Psoas muscle (tissue), 8 donors: ENCODE results near the gene TRAF3. TPM values are rescaled to one million over a fixed set of nuclear protein-coding genes. Genes with fewer than 3 reads are reported as not detected.

Source experiments
- ATAC-seq, 4 donors: fragments of 200-7000 bp; cut with Tn5 transposase; one replicate each; pipeline ENCODE4 v1.9.1; 2020; ENCODE audit warnings: moderate library complexity in 3 of 4, mild to moderate bottlenecking in 2 of 4
- DNase-seq, 2 donors: peaks; one replicate each; pipeline ENCODE4 v3.0.0-alpha.2; 2020
- H3K27ac ChIP-seq: fragments of 200-600 bp; one replicate; pipeline ENCODE4 v1.8.0; 2022
- H3K27me3 ChIP-seq, 3 donors: fragments of 200-600 bp in 1 of 3; one replicate each; pipeline versions ENCODE4 v1.6.1 to v1.8.0; 2013 to 2022; ENCODE audit warnings: low read length in 2 of 3, mild to moderate bottlenecking in 2 of 3, moderate library complexity in 1 of 3; ENCODE audit not compliant: insufficient read depth in 3 of 3
- H3K36me3 ChIP-seq, 2 donors: fragments of 200-600 bp in 1 of 2; one replicate each; pipeline versions ENCODE4 v1.6.1 to v1.8.0; 2013 to 2022; ENCODE audit warnings: low read depth in 1 of 2, mild to moderate bottlenecking in 1 of 2, moderate library complexity in 1 of 2; ENCODE audit not compliant: insufficient read depth in 1 of 2
- H3K4me1 ChIP-seq: fragments of 200-600 bp; one replicate; pipeline ENCODE4 v1.8.0; 2022
- H3K4me3 ChIP-seq: fragments of 200-600 bp; one replicate; pipeline ENCODE4 v1.8.0; 2022; ENCODE audit warnings: mild to moderate bottlenecking
- H3K9me3 ChIP-seq: fragments of 200-600 bp; one replicate; pipeline ENCODE4 v1.8.0; 2022
- WGBS, 3 donors: extraction: QIAGEN DNeasy Blood & Tissue Kit; methylation state at CpG; one replicate each; pipeline versions ENCODE4 v1.1.6 to v1.1.7; 2013; 5-methylcytosine and 5-hydroxymethylcytosine counted together
- intact Hi-C, 2 donors: fragments of 100-400 bp; cut with DNase I; formaldehyde crosslinking; loops; one replicate each; pipeline versions ENCODE4 v1.11.0 to v1.14.2; 2022
- polyA plus RNA-seq, 3 donors: library from polyadenylated mRNA; stranded (reverse); fragments of 200-250 nt; gene quantifications; one replicate each; pipeline ENCODE4 v1.2.3, GENCODE V29; 2013
- total RNA-seq, 4 donors: library from RNA; stranded (reverse); fragmentation: NEBNext Ultra II Directional in 2 of 4; extraction: Animal tissue kit (Norgen Biotek cat#: 25700) in 2 of 4; gene quantifications; one replicate each; pipeline versions ENCODE4 v1.2.1 to v1.2.4, GENCODE V29; 2021 to 2023
- TF ChIP-seq, protein P1 (sequence below): fragments of 200-600 bp; IDR thresholded peaks from one replicate; pipeline ENCODE4 v1.8.0; 2022; ENCODE audit warnings: antibody characterized with exemption
- donor health status: healthy with polysubstance abuse.
- donor health status: DM: no; HTN: no; CAD: no; lungs with moderate emphysema.
- donor health status: Bipolar disorder and iron deficiency.
- donor health status: healthy.
- donor health status: DM: yes; HTN: yes; CAD: no.
- donor health status: DM: no; HTN: no; CAD: no.
- donor health status: DM: no; HTN: no; CAD: no.
- donor health status: DM: yes; HTN: yes; CAD: no.

Gene TRAF3
- total and polyA plus RNA-seq, 7 donors, result 3.3 to 16.3 (median 8.1) TPM

DNA sequence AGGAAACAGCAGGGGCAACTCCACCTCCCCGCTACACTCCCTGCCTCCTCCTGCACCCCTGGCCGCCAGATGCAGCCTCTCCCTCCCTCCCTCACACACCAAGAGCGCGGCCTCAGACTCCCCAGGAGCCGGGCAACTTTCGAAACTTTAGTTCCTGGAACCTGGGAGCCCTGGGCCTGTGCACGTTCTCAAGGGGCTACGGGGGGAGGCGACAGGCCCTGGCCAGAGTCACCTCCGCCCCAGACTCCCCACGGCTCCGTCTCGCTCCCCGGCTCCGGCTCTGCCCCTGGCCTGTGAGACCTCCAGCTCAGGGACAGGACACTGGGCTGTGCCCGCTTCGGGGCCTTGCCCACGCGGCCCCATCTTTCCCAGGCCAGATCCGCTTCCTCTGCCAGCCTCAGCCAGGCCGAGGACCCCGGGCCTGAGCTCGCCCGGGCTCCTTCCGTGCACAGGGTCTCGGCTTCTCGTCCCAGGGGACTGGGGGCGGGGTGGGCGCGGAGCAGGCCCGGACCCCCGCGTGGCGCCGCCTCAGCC lies 150.7 kb downstream of the TRAF3 start:
- TF ChIP-seq, protein P1, sequence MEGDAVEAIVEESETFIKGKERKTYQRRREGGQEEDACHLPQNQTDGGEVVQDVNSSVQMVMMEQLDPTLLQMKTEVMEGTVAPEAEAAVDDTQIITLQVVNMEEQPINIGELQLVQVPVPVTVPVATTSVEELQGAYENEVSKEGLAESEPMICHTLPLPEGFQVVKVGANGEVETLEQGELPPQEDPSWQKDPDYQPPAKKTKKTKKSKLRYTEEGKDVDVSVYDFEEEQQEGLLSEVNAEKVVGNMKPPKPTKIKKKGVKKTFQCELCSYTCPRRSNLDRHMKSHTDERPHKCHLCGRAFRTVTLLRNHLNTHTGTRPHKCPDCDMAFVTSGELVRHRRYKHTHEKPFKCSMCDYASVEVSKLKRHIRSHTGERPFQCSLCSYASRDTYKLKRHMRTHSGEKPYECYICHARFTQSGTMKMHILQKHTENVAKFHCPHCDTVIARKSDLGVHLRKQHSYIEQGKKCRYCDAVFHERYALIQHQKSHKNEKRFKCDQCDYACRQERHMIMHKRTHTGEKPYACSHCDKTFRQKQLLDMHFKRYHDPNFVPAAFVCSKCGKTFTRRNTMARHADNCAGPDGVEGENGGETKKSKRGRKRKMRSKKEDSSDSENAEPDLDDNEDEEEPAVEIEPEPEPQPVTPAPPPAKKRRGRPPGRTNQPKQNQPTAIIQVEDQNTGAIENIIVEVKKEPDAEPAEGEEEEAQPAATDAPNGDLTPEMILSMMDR, result no peak
- intact Hi-C loops, result no loop called here
- Histone ChIP-seq H3K4me3 (peak overlapping the region; percentile 58), H3K4me1 (peaks cover 13% of the 10 kb centered on the region), H3K9me3 (no peaks in the 10 kb centered on the region), H3K27ac (no peak overlapping the region), H3K36me3 (peaks cover 1 to 2% of the 10 kb centered on the region in 2 donors), H3K27me3 (peaks cover 0 to 68% (median 29%) of the 10 kb centered on the region in 3 donors)
- peak in 2 of 4 donors; percentile 16 to 22 for ATAC-seq
- WGBS, 3 donors, result 15 to 25% (median 20%) methylated on average over 32 to 35 of the region's 35 CpGs
- DNase-seq, result no peak

DNA sequence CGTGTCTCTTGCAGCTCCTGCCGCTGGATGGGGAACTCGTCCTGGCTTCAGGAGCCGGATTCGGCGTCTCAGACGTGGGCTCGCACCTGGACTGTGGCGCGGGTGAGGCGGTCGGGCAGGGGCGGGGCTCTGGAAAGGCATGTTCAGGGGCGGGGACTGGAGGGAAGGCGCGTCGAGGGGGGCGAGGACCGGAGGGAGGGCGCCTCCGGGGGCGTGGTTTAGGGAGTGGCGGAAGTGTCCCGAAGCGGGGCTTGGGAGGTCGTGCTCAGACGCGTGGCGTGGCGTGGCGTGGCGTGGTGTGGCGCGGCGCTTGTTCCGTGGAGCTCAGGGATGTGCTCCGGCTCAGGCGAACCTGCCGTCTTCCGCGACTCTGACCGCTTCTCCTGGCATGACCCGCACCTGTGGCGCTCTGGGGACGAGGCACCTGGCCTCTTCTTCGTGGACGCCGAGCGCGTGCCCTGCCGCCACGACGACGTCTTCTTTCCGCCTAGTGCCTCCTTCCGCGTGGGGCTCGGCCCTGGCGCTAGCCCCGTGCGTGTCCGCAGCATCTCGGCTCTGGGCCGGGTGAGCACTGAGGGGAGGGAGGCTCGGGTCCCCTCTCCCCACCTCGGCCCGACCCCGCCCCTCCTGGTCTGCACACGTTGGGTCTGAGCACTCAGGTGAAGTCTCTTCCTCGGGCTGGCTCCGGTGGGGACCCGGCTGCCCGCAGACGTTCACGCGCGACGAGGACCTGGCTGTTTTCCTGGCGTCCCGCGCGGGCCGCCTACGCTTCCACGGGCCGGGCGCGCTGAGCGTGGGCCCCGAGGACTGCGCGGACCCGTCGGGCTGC lies 151.4 kb downstream of the TRAF3 start:
- peaks cover 2 to 9% of the 10 kb centered on the region in 2 donors for H3K36me3 ChIP-seq
- H3K9me3 ChIP-seq, result no peaks in the 10 kb centered on the region
- no peak overlapping the region for H3K27ac ChIP-seq
- peak overlapping the region; percentile 58 for H3K4me3 ChIP-seq
- peaks cover 13% of the 10 kb centered on the region for H3K4me1 ChIP-seq
- WGBS, 3 donors, result 0 to 2% (median 1%) methylated on average over 75 to 94 of the region's 94 CpGs
- DNase-seq (peak; percentile 60 to 79), ATAC-seq (peak; percentile 30 to 55 (median 47))
- intact Hi-C loops, result no loop called here
- TF ChIP-seq, protein P1, result no peak
- peaks cover 0 to 61% (median 26%) of the 10 kb centered on the region in 3 donors for H3K27me3 ChIP-seq

DNA sequence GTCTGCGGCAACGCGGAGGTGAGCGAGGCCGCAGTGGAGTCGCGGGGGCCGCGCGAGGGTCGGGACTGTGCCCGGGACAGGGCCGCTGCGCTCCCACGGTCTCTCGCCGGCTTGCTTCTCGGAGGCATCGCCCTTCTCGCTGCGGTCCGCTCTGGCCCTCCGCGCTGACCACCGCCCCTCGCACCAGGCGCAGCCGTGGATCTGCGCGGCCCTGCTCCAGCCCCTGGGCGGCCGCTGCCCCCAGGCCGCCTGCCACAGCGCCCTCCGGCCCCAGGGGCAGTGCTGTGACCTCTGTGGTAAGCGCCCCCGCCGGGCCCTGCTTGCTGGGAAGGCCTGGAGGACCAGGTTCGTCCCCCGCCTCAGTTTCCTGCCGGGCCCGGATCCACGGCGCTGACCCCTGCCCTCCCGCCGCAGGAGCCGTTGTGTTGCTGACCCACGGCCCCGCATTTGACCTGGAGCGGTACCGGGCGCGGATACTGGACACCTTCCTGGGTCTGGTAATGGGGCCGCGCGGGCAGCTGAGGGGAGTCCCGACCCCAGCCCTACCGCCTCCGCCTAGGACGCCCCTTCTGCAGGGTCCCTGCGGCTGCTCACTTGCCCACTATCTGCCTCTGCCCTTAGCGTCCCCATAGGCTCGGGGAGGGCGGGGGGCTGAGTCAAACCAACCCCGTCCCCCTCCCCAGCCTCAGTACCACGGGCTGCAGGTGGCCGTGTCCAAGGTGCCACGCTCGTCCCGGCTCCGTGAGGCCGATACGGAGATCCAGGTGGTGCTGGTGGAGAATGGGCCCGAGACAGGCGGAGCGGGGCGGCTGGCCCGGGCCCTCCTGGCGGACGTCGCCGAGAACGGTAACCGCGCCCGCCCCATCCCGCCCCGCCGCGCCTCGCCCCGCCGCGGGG lies 152.2 kb downstream of the TRAF3 start:
- Histone ChIP-seq H3K4me1 (peaks cover 13% of the 10 kb centered on the region), H3K36me3 (peaks cover 2 to 13% of the 10 kb centered on the region in 2 donors), H3K27ac (no peak overlapping the region), H3K27me3 (peaks cover 0 to 53% (median 26%) of the 10 kb centered on the region in 3 donors), H3K9me3 (no peaks in the 10 kb centered on the region), H3K4me3 (peak overlapping the region; percentile 58)
- TF ChIP-seq, protein P1, result no peak
- 1 to 2% (median 2%) methylated on average over 70 to 94 of the region's 94 CpGs for WGBS, 3 donors
- intact Hi-C loops, result no loop called here
- DNase-seq, result no peak
- peak; percentile 18 to 35 (median 27) for ATAC-seq

DNA sequence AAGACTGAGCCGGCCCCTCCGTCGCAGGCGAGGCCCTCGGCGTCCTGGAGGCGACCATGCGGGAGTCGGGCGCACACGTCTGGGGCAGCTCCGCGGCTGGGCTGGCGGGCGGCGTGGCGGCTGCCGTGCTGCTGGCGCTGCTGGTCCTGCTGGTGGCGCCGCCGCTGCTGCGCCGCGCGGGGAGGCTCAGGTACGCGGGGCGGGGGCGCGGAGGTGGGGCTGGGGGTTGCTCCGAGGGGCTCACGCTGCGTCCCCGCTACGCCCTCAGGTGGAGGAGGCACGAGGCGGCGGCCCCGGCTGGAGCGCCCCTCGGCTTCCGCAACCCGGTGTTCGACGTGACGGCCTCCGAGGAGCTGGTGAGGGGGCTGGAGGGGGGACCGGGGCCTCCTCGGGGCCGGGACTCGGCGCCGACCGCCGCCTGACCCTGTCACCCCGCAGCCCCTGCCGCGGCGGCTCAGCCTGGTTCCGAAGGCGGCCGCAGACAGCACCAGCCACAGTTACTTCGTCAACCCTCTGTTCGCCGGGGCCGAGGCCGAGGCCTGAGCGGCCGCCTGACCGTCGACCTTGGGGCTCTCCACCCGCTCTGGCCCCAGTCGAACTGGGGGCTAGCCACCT lies 153.0 kb downstream of the TRAF3 start:
- H3K9me3 ChIP-seq, result no peaks in the 10 kb centered on the region
- H3K4me1 ChIP-seq, result peaks cover 13% of the 10 kb centered on the region
- peaks cover 0 to 45% (median 24%) of the 10 kb centered on the region in 3 donors for H3K27me3 ChIP-seq
- ATAC-seq (peak; percentile 8 to 25 (median 14)), DNase-seq (peak in 1 of 2 donors; percentile 42)
- H3K4me3 ChIP-seq, result peak overlapping the region; percentile 58
- H3K36me3 ChIP-seq, result peaks cover 2 to 13% of the 10 kb centered on the region in 2 donors
- intact Hi-C loops, result no loop called here
- 3 to 4% (median 4%) methylated on average over 31 to 74 of the region's 74 CpGs for WGBS, 3 donors
- TF ChIP-seq, protein P1, result no peak
- H3K27ac ChIP-seq, result no peak overlapping the region
